Activated T-cell treated with anti-CD3 and anti-CD28 coated beads, Interleukin-2, amount 50 U/mL, for 24 hours (primary cell): ENCODE results near the gene HMCN2.

Experiments used
- DNase-seq: peaks from one replicate; pipeline ENCODE4 v3.0.0-alpha.2; 2020
- H3K27ac Mint-ChIP-seq: 2 replicates; pipeline ENCODE4 v1.8.0; 2020; ENCODE audit warnings: mild to moderate bottlenecking, mixed read lengths
- H3K27me3 Mint-ChIP-seq: 2 replicates; pipeline ENCODE4 v1.8.0; 2020; ENCODE audit warnings: mixed read lengths
- H3K36me3 Mint-ChIP-seq: 2 replicates; pipeline ENCODE4 v1.8.0; 2020; ENCODE audit warnings: low read depth, mixed read lengths
- H3K4me1 Mint-ChIP-seq: 2 replicates; pipeline ENCODE4 v1.8.0; 2020; ENCODE audit warnings: low read depth, mixed read lengths
- H3K4me3 Mint-ChIP-seq: 2 replicates; pipeline ENCODE4 v1.8.0; 2020; ENCODE audit warnings: mild to moderate bottlenecking, moderate library complexity, mixed read lengths
- H3K9me3 Mint-ChIP-seq: 2 replicates; pipeline ENCODE4 v1.8.0; 2020; ENCODE audit warnings: mixed read lengths

Gene HMCN2

DNA sequence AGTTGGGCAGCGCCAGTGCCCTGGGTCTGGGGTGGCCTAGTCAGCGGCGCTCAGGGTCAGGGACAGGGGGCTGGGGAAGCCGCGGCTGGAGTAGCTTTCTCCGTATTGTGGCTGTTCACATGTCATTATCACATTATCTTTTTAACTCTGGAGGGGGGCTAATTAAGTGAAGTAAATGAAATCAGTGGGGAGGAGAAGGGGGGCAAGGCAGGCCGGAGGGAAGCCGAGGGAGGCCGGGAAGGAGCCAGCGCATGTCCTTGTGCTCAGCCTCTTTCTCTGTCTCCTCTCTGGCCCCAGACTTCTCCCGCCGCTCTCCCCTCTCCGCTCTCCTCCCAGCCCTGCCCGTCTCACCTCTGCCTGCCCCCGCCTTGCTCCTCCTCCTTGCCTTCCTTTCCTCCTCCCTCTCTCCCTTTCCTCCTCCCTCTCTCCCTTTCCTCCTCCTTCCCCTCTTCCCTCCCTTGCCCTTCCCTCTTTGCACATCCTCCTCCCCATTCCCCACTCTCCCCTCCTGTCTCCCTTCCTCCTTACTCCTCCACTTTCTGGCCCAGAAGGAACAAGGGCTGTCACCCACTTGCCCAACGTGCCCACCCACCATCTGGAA, 217.9 kb downstream of the HMCN2 start:
- Mint-ChIP-seq H3K27ac (no peak overlapping the region), H3K27me3 (peaks cover 35% of the 10 kb centered on the region), H3K9me3 (no peaks in the 10 kb centered on the region), H3K36me3 (no peaks in the 10 kb centered on the region), H3K4me3 (no peak overlapping the region), H3K4me1 (no peaks in the 10 kb centered on the region)
- no peak for DNase-seq
